ENCODE results near the gene EXOSC7.
A peak's percentile ranks its signal among the peaks of the same experiment; 100 is the strongest.

The EXOSC7 gene

DNA sequence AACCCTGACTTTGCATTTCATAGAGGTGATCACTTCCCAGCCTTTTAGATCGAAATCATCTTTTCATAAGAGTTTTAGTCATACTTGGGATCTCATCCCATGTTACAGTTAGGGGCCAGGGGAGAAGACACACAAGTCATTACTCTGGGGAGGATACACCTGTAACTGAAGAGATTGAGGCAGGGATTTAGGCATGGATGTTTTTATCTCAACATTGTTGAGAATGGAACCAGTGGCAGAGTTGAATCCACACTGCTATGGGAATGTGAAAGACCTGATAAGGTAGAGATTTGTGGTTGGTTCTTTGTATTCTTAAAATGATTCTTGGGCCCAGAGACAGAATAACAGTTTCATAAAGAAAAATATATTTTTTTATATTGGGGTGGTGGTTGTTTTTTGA lies 33.8 kb downstream of the EXOSC7 start:
- TF ChIP-seq CTCF (IDR thresholded peaks at IDR 0.05; ENCODE audit: control extremely low read depth, extremely low read depth, low read depth, missing control alignments) = no peak
- DNase-seq (ENCODE audit: extremely low spot score) = no peak
- CTCF ChIA-PET = interaction anchor here (2.0 kb wide), 1 partner anchor 11 kb away, joined by 6 read pairs; no protein-coding TSS in a partner anchor
- POLR2A ChIA-PET = no interaction called here

DNA sequence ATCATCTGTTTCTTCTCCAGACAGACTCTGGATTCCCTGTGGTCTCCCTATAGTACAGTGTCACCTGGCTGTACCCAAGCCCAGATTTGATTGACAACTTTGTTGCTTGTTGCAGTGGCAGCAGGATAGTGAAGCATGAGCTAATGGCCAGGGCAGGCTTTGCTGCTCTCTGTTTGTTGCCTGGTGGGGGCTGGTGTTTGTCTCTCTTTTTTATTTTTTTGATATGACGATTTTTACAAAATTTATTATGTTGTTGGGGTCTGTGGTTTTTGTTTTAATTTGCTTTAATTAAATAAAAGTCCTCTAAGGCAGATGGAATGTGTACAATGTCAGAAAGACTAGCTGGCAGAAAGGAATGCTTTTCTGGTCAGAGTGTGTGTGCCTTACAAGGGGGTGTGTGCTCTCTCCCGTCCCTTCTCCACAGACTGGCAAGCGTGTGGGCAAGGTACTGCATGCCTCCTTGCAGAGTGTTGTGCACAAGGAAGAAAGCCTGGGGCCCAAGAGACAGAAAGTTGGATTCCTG lies 34.8 kb downstream of the EXOSC7 start:
- ChIA-PET POLR2A (no interaction called here), CTCF (interaction anchor here (1.1 to 1.5 kb wide), 2 partner anchors 9 to 143 kb away, joined by 3 read pairs; no protein-coding TSS in a partner anchor)
- DNase-seq (ENCODE audit: extremely low spot score) = no peak
- no peak for TF ChIP-seq CTCF (IDR thresholded peaks at IDR 0.05; ENCODE audit: control extremely low read depth, extremely low read depth, low read depth, missing control alignments)

DNA sequence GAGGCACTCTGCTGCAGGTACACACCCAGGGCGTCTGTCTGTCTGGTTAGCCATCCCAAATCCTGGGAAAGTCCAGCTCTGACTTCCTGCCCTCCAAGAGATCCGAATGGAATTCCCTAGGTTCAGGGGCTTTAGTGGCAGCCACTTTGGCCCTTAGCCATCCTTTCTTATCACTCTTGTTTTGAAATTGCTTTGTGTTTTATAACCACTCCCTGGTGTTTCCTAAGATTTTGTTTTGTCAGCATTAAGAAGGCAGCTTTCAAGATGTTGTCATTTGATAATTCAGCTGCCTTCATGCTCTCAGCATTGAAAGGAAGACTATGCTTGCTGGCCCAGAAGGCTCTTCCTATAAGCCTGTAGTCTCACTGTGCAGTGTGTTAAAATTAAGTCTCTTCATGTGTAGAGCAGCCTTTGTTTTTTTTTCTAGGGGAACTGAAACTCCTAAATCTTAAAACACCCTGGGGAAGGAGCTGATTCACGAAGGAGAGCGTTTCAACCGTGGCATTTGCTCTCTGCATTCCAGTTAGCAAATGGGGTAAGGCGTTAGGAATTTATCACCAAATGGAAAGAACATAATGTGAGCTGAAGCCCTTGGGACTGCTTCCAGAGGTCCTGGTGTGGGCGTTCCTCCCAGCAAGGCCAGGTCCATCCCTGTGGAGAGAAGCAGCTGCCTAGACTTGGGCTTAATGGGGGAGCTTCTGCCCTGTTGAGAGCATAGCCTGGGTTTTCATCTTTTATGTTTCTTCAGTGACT lies 35.9 kb downstream of the EXOSC7 start:
- no peak for TF ChIP-seq CTCF (IDR thresholded peaks at IDR 0.05; ENCODE audit: control extremely low read depth, extremely low read depth, low read depth, missing control alignments)
- ChIA-PET CTCF (interaction anchor here (0.9 to 1.2 kb wide), 5 partner anchors 9 to 142 kb away, joined by 3 to 4 read pairs (median 3); no protein-coding TSS in a partner anchor), POLR2A (no interaction called here)
- peak; percentile 59 for DNase-seq (ENCODE audit: extremely low spot score)

- POLR2A ChIA-PET = no interaction called here
Measured at GRCh38 chr3:45012577-45012976, 36.5 kb downstream of the EXOSC7 start.

GRCh38 chr3:45016916-45017315 lies 40.9 kb downstream of the EXOSC7 start:
- CTCF ChIA-PET = interaction anchor here (1.0 to 2.0 kb wide), 3 partner anchors 10 to 24 kb away, joined by 3 to 9 read pairs (median 3); no protein-coding TSS in a partner anchor
- TF ChIP-seq CTCF (IDR thresholded peaks at IDR 0.05; ENCODE audit: control extremely low read depth, extremely low read depth, low read depth, missing control alignments) = no peak
- no peak for DNase-seq (ENCODE audit: extremely low spot score)
- POLR2A ChIA-PET = no interaction called here

More at GRCh38 chr3:45012577-45012976, 36.5 kb downstream of the EXOSC7 start:
- no peak for DNase-seq (ENCODE audit: extremely low spot score)
- CTCF ChIA-PET = interaction anchor here (0.9 to 1.2 kb wide), 4 partner anchors 9 to 24 kb away, joined by 3 to 4 read pairs (median 3); no protein-coding TSS in a partner anchor
- no peak for TF ChIP-seq CTCF (IDR thresholded peaks at IDR 0.05; ENCODE audit: control extremely low read depth, extremely low read depth, low read depth, missing control alignments)

- CTCF ChIA-PET = interaction anchor here (1.0 to 2.0 kb wide), 4 partner anchors 11 to 25 kb away, joined by 3 to 9 read pairs (median 3); no protein-coding TSS in a partner anchor
- no peak for TF ChIP-seq CTCF (IDR thresholded peaks at IDR 0.05; ENCODE audit: control extremely low read depth, extremely low read depth, low read depth, missing control alignments)
- no peak for DNase-seq (ENCODE audit: extremely low spot score)
- POLR2A ChIA-PET = no interaction called here
Measured at GRCh38 chr3:45017821-45018220, 41.8 kb downstream of the EXOSC7 start.
